ENCODE results near the gene FAM117A.

DNA sequence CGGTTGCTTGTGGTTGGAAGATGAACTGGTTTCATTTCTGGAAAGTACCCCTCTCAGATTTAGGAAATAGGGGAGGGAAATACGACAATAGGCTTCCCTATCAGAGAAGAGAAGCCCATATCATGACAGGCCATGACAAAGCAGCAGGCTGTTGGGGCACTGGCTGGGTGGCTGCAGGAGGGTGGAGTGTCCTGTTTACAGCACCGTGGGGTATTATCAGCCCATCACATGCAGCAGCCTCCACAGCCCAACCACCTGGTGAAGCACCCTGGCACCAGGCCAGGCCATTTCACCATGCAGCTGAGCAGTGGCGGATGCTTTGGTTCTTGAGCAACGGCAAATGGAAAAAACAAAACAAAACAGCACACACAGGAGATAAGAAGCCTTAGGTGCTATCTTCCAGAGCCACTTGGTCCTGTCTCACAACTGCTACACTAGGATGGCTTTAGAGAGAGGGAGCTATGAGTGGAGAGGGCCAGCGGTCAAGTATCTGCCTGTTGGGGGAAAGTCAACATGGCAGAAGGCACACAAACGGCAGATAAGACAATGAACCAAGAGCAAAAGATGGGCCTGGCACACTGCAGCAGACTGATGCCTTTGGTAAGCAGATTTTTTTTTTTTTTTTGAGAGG is 24.2 kb downstream of the FAM117A start:
- TF ChIP-seq, protein P1, sequence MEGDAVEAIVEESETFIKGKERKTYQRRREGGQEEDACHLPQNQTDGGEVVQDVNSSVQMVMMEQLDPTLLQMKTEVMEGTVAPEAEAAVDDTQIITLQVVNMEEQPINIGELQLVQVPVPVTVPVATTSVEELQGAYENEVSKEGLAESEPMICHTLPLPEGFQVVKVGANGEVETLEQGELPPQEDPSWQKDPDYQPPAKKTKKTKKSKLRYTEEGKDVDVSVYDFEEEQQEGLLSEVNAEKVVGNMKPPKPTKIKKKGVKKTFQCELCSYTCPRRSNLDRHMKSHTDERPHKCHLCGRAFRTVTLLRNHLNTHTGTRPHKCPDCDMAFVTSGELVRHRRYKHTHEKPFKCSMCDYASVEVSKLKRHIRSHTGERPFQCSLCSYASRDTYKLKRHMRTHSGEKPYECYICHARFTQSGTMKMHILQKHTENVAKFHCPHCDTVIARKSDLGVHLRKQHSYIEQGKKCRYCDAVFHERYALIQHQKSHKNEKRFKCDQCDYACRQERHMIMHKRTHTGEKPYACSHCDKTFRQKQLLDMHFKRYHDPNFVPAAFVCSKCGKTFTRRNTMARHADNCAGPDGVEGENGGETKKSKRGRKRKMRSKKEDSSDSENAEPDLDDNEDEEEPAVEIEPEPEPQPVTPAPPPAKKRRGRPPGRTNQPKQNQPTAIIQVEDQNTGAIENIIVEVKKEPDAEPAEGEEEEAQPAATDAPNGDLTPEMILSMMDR (conservative IDR thresholded peaks at IDR 0.05; ENCODE audit: low read depth, low read length) = no peak
- no peak for TF ChIP-seq EZH2 (IDR thresholded peaks at IDR 0.05; ENCODE audit: low read length, unreplicated experiment)
- TF ChIP-seq EZH2phosphoT487 (IDR thresholded peaks at IDR 0.05; ENCODE audit: borderline replicate concordance, low read length) = no peak

Measured in PC-3 (cell line).